Osteoblast (primary cell): Measurements from ENCODE around the gene MAP3K2. TPM values are rescaled to one million over a fixed set of nuclear protein-coding genes. Genes with fewer than 3 reads are reported as not detected.

Experiments used
- DNase-seq: peaks from one replicate; pipeline ENCODE4 v3.0.0; 2011; ENCODE audit warnings: low spot score, mixed read lengths; ENCODE audit not compliant: insufficient read length; ENCODE audit errors: missing footprints
- H2AFZ ChIP-seq: 2 replicates; pipeline ENCODE4 v1.6.0; 2011; ENCODE audit warnings: mild to moderate bottlenecking, low read length
- H3K27ac ChIP-seq: 2 replicates; pipeline ENCODE4 v1.5.1; 2011; ENCODE audit warnings: mild to moderate bottlenecking, low read depth, low read length, moderate library complexity
- H3K27me3 ChIP-seq: 2 replicates; pipeline ENCODE4 v1.6.0; 2012; ENCODE audit warnings: mild to moderate bottlenecking, control low read depth, inconsistent platforms, low read length, moderate library complexity; ENCODE audit not compliant: insufficient read depth
- H3K36me3 ChIP-seq: 2 replicates; pipeline ENCODE4 v1.5.1; 2011; ENCODE audit warnings: mild to moderate bottlenecking, low read length, control low read depth, moderate library complexity; ENCODE audit not compliant: insufficient read depth
- H3K4me1 ChIP-seq: 2 replicates; pipeline ENCODE4 v1.5.1; 2011; ENCODE audit warnings: mild to moderate bottlenecking, low read length, control low read depth, moderate library complexity; ENCODE audit not compliant: insufficient read depth
- H3K4me2 ChIP-seq: 2 replicates; pipeline ENCODE4 v1.6.0; 2011; ENCODE audit warnings: mild to moderate bottlenecking, low read length; ENCODE audit not compliant: insufficient read depth
- H3K4me3 ChIP-seq: fragments of 200-600 bp; sonication (generic); 3 replicates; pipeline ENCODE4 v1.5.1; 2012; ENCODE audit warnings: mild to moderate bottlenecking, low read length, inconsistent platforms; ENCODE audit not compliant: insufficient read depth
- H3K79me2 ChIP-seq: 2 replicates; pipeline ENCODE4 v1.6.0; 2012; ENCODE audit warnings: mild to moderate bottlenecking, low read length, control low read depth, inconsistent platforms; ENCODE audit not compliant: insufficient read depth
- H3K9me3 ChIP-seq: 2 replicates; pipeline ENCODE4 v1.5.1; 2011; ENCODE audit warnings: low read depth, low read length, control low read depth
- H4K20me1 ChIP-seq: 2 replicates; pipeline ENCODE4 v1.6.0; 2012; ENCODE audit warnings: mild to moderate bottlenecking, low read length, control low read depth; ENCODE audit not compliant: insufficient read depth
- total RNA-seq: library from RNA; depleted of rRNA; stranded (reverse); fragments of >200 nt; gene quantifications from 2 replicates; pipeline ENCODE4 v1.2.3, GENCODE V29; 2012
- TF ChIP-seq, protein P1 (sequence below): IDR thresholded peaks from 2 replicates; pipeline ENCODE4 v1.5.1; 2011; ENCODE audit warnings: mild to moderate bottlenecking, low read depth, low read length, moderate library complexity; ENCODE audit errors: extremely low read depth

Gene MAP3K2
- total RNA-seq, 1 donor, result 64.1 TPM

GRCh38 chr2:127422559-127423477, 35.0 kb upstream of the MAP3K2 start:
- Histone ChIP-seq H3K36me3 (no peaks in the 10 kb centered on the region), H3K79me2 (no peaks in the 10 kb centered on the region), H3K9me3 (no peaks in the 10 kb centered on the region), H2AFZ (no peak overlapping the region), H3K4me2 (peak overlapping the region; percentile 60), H3K4me1 (peaks cover 4% of the 10 kb centered on the region), H3K27me3 (peaks cover 22% of the 10 kb centered on the region), H4K20me1 (no peaks in the 10 kb centered on the region), H3K4me3 (peak overlapping the region; percentile 55), H3K27ac (no peak overlapping the region)
- TF ChIP-seq, protein P1, sequence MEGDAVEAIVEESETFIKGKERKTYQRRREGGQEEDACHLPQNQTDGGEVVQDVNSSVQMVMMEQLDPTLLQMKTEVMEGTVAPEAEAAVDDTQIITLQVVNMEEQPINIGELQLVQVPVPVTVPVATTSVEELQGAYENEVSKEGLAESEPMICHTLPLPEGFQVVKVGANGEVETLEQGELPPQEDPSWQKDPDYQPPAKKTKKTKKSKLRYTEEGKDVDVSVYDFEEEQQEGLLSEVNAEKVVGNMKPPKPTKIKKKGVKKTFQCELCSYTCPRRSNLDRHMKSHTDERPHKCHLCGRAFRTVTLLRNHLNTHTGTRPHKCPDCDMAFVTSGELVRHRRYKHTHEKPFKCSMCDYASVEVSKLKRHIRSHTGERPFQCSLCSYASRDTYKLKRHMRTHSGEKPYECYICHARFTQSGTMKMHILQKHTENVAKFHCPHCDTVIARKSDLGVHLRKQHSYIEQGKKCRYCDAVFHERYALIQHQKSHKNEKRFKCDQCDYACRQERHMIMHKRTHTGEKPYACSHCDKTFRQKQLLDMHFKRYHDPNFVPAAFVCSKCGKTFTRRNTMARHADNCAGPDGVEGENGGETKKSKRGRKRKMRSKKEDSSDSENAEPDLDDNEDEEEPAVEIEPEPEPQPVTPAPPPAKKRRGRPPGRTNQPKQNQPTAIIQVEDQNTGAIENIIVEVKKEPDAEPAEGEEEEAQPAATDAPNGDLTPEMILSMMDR, result no peak
- DNase-seq, result peak; percentile 85

- H3K9me3 ChIP-seq, result no peaks in the 10 kb centered on the region
- H4K20me1 ChIP-seq, result no peaks in the 10 kb centered on the region
- H3K4me2 ChIP-seq, result no peak overlapping the region
- DNase-seq, result no peak
- no peaks in the 10 kb centered on the region for H3K36me3 ChIP-seq
- H3K27ac ChIP-seq, result no peak overlapping the region
- H2AFZ ChIP-seq, result no peak overlapping the region
- TF ChIP-seq, protein P1, result no peak
- no peaks in the 10 kb centered on the region for H3K79me2 ChIP-seq
- H3K4me3 ChIP-seq, result no peak overlapping the region
- H3K4me1 ChIP-seq, result peaks cover 4% of the 10 kb centered on the region
- peaks cover 24% of the 10 kb centered on the region for H3K27me3 ChIP-seq
Measured at GRCh38 chr2:127421871-127422558, 34.2 kb upstream of the MAP3K2 start.

DNA sequence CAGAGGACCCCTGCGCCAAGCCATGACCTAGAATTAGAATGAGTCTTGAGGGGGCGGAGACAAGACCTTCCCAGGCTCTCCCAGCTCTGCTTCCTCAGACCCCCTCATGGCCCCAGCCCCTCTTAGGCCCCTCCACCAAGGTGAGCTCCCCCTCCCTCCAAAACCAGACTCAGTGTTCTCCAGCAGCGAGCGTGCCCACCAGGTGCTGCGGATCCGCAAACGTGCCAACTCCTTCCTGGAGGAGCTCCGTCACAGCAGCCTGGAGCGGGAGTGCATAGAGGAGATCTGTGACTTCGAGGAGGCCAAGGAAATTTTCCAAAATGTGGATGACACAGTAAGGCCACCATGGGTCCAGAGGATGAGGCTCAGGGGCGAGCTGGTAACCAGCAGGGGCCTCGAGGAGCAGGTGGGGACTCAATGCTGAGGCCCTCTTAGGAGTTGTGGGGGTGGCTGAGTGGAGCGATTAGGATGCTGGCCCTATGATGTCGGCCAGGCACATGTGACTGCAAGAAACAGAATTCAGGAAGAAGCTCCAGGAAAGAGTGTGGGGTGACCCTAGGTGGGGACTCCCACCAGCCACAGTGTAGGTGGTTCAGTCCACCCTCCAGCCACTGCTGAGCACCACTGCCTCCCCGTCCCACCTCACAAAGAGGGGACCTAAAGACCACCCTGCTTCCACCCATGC, 33.5 kb upstream of the MAP3K2 start:
- TF ChIP-seq, protein P1, result no peak
- peaks cover 29% of the 10 kb centered on the region for H3K27me3 ChIP-seq
- no peak for DNase-seq

More for the DNA sequence above, 33.5 kb upstream of the MAP3K2 start:
- no peak overlapping the region for H3K27ac ChIP-seq
- no peaks in the 10 kb centered on the region for H3K79me2 ChIP-seq
- H3K36me3 ChIP-seq, result no peaks in the 10 kb centered on the region
- H3K4me3 ChIP-seq, result no peak overlapping the region
- H3K9me3 ChIP-seq, result no peaks in the 10 kb centered on the region
- H4K20me1 ChIP-seq, result no peaks in the 10 kb centered on the region
- no peak overlapping the region for H3K4me2 ChIP-seq
- H2AFZ ChIP-seq, result no peak overlapping the region
- peaks cover 7% of the 10 kb centered on the region for H3K4me1 ChIP-seq
